OCI-LY1 (cell line): Measurements from ENCODE around the gene LAMTOR4.
"Not testable (repeated sequence)": the region's sequence is repeated elsewhere in the genome, so short reads cannot be mapped to it uniquely, and the experiment has no call there.

Experiments
- CTCF ChIP-seq: fragments of 200-600 bp; sonication (generic), shearing (Covaris generic); IDR thresholded peaks from 2 replicates; pipeline ENCODE4 v1.5.1; 2017; ENCODE audit warnings: mild to moderate bottlenecking, antibody characterized with exemption, low read length, moderate library complexity, mixed read lengths
- EZH2 ChIP-seq: fragments of 200-600 bp; sonication (generic), shearing (Covaris generic); IDR thresholded peaks from 2 replicates; pipeline ENCODE4 v1.8.0; 2017; ENCODE audit warnings: borderline replicate concordance, mixed run types, mild to moderate bottlenecking, antibody characterized with exemption, low read length, moderate library complexity, mixed read lengths

- not testable (repeated sequence) for TF ChIP-seq CTCF, EZH2
These were observed 34.4 kb downstream of the LAMTOR4 start for GRCh38 chr7:100183090-100183489.
